IMR-90 (cell line): Measurements from ENCODE around the gene ARHGEF16. TPM values are rescaled to one million over a fixed set of nuclear protein-coding genes. Genes with fewer than 3 reads are reported as not detected.
A peak's percentile ranks its signal among the peaks of the same experiment; 100 is the strongest.

ENCODE experiments used
- ATAC-seq: fragments of 200-7000 bp; cut with Tn5 transposase; 2 replicates; pipeline ENCODE4 v1.9.1; 2020; ENCODE audit warnings: low read depth, mild to moderate bottlenecking, moderate library complexity
- BruUV-seq: library from RNA; stranded (reverse); fragments of 400-500 nt; replicated peaks from 2 replicates; lab custom pipeline; 2021; lab: Mats Ljungman, UMichigan
- CTCF ChIA-PET: fragments of 300-600 bp; formaldehyde crosslinking; extraction: SDS; loops from one replicate; lab custom pipeline; 2021; ENCODE audit warnings: antibody characterized with exemption; lab: Yijun Ruan, JAX
- POLR2A ChIA-PET: fragments of 300-600 bp; sonication (Branson Sonifier 250); formaldehyde crosslinking; loops from one replicate; lab custom pipeline; 2022; ENCODE audit warnings: antibody characterized with exemption; ENCODE audit not compliant: unreplicated experiment; lab: Charles Lee
- DNase-seq: peaks from one replicate; pipeline ENCODE4 v3.0.0; 2013
- H2AFZ ChIP-seq: replicated peaks from 2 replicates; pipeline ENCODE3; 2013; ENCODE audit warnings: low read length, mild to moderate bottlenecking; ENCODE audit not compliant: poor library complexity
- H2AK5ac ChIP-seq: 2 replicates; pipeline ENCODE4 v1.6.1; 2013; ENCODE audit warnings: low read depth, low read length, inconsistent platforms
- H2AK9ac ChIP-seq: replicated peaks from 2 replicates; pipeline ENCODE3; 2013; ENCODE audit warnings: mild to moderate bottlenecking, low read depth, low read length, moderate library complexity; ENCODE audit not compliant: poor library complexity
- H2BK120ac ChIP-seq: 2 replicates; pipeline ENCODE4 v1.6.1; 2013; ENCODE audit warnings: low read depth, low read length, inconsistent platforms
- H2BK15ac ChIP-seq: 3 replicates; pipeline ENCODE4 v1.6.1; 2013; ENCODE audit warnings: low read depth, low read length, inconsistent platforms
- H2BK20ac ChIP-seq: 2 replicates; pipeline ENCODE4 v1.6.1; 2013; ENCODE audit warnings: low read depth, mild to moderate bottlenecking, inconsistent platforms, low read length, moderate library complexity
- H2BK5ac ChIP-seq: 2 replicates; pipeline ENCODE4 v1.6.1; 2013; ENCODE audit warnings: mild to moderate bottlenecking, low read depth, low read length, inconsistent platforms; ENCODE audit not compliant: poor library complexity, severe bottlenecking
- H3K14ac ChIP-seq: replicated peaks from 2 replicates; pipeline ENCODE4 v1.6.1; 2013; ENCODE audit warnings: low read depth, low read length, inconsistent platforms
- H3K18ac ChIP-seq: 2 replicates; pipeline ENCODE4 v1.6.1; 2013; ENCODE audit warnings: low read depth, low read length, control low read depth
- H3K23ac ChIP-seq: 2 replicates; pipeline ENCODE4 v1.6.1; 2013; ENCODE audit warnings: low read depth, low read length, inconsistent platforms
- H3K27ac ChIP-seq: 2 replicates; pipeline ENCODE4 v1.5.1; 2013; ENCODE audit warnings: mild to moderate bottlenecking, control low read depth, low read length; ENCODE audit not compliant: insufficient read depth
- H3K27me3 ChIP-seq: 2 replicates; pipeline ENCODE4 v1.6.1; 2013; ENCODE audit warnings: low read length; ENCODE audit not compliant: control insufficient read depth, insufficient read depth
- H3K36me3 ChIP-seq: 2 replicates; pipeline ENCODE4 v1.6.1; 2013; ENCODE audit warnings: low read length, mixed read lengths; ENCODE audit not compliant: control insufficient read depth, insufficient read depth
- H3K4ac ChIP-seq: 2 replicates; pipeline ENCODE4 v1.6.1; 2013; ENCODE audit warnings: low read depth, low read length, inconsistent platforms
- H3K4me1 ChIP-seq: 2 replicates; pipeline ENCODE4 v1.6.1; 2013; ENCODE audit warnings: low read length, mixed read lengths; ENCODE audit not compliant: control insufficient read depth, insufficient read depth
- H3K4me2 ChIP-seq: 2 replicates; pipeline ENCODE4 v1.6.1; 2013; ENCODE audit warnings: low read depth, mild to moderate bottlenecking, control low read depth, low read length, moderate library complexity
- H3K4me3 ChIP-seq: 2 replicates; pipeline ENCODE4 v1.5.1; 2013; ENCODE audit warnings: low read depth, mild to moderate bottlenecking, control low read depth, low read length, moderate library complexity; ENCODE audit not compliant: insufficient read depth
- H3K56ac ChIP-seq: 2 replicates; pipeline ENCODE4 v1.6.1; 2013; ENCODE audit warnings: low read length, inconsistent platforms; ENCODE audit not compliant: insufficient read depth; ENCODE audit errors: extremely low read depth
- H3K79me1 ChIP-seq, 2 experiments: 2 replicates each; pipeline ENCODE4 v1.6.1; 2013; ENCODE audit warnings: low read length in 2 of 2, inconsistent platforms in 1 of 2, low read depth in 1 of 2
- H3K9ac ChIP-seq: 2 replicates; pipeline ENCODE4 v1.6.1; 2013; ENCODE audit warnings: low read depth, low read length, control low read depth
- H3K9me1 ChIP-seq: 2 replicates; pipeline ENCODE4 v1.6.1; 2013; ENCODE audit warnings: low read length, inconsistent platforms; ENCODE audit not compliant: insufficient read depth
- H3K9me3 ChIP-seq: 2 replicates; pipeline ENCODE4 v1.6.1; 2013; ENCODE audit warnings: low read length; ENCODE audit not compliant: control insufficient read depth, insufficient read depth
- H4K20me1 ChIP-seq: 2 replicates; pipeline ENCODE4 v1.6.1; 2013; ENCODE audit warnings: low read length, inconsistent platforms; ENCODE audit not compliant: insufficient read depth
- H4K5ac ChIP-seq: 2 replicates; pipeline ENCODE4 v1.6.1; 2013; ENCODE audit warnings: mild to moderate bottlenecking, low read depth, low read length, control low read depth
- H4K8ac ChIP-seq, 2 experiments: 2 replicates each; pipeline ENCODE4 v1.6.1; 2013; ENCODE audit warnings: low read depth in 2 of 2, low read length in 2 of 2, control low read depth in 1 of 2, inconsistent platforms in 1 of 2
- H4K91ac ChIP-seq: 2 replicates; pipeline ENCODE4 v1.6.1; 2013; ENCODE audit warnings: low read depth, low read length, inconsistent platforms; ENCODE audit not compliant: insufficient read depth
- BHLHE40 ChIP-seq: fragments of 150-350 bp; IDR thresholded peaks from 2 replicates; pipeline ENCODE4 v1.6.1; 2016; ENCODE audit warnings: mild to moderate bottlenecking, low read depth, low read length
- MAZ ChIP-seq: IDR thresholded peaks from 2 replicates; pipeline ENCODE4 v1.6.1; 2012; ENCODE audit warnings: low read depth, mild to moderate bottlenecking, low read length, improper control_type of control experiment, moderate library complexity, borderline replicate concordance
- RFX5 ChIP-seq: IDR thresholded peaks from 2 replicates; pipeline ENCODE4 v1.8.0; 2012; ENCODE audit warnings: low read depth, mild to moderate bottlenecking, low read length, moderate library complexity
- WGBS, 2 experiments: methylation state at CpG; one replicate each; pipeline versions ENCODE4 v1.1.5 to v1.1.7; 2013; ENCODE audit warnings: missing lambda C conversion rate in 2 of 2; ENCODE audit not compliant: insufficient read length in 1 of 2; ENCODE audit errors: extremely low coverage in 2 of 2; 5-methylcytosine and 5-hydroxymethylcytosine counted together
- dilution Hi-C: fragments of 300-500 bp; cut with HindIII; formaldehyde crosslinking; loops from one replicate; pipeline ENCODE4 v1.14.3; 2018; ENCODE audit warnings: low sequenced_read_pairs; ENCODE audit not compliant: unreplicated experiment
- in situ Hi-C: fragments of 300-500 bp; cut with MboI; formaldehyde crosslinking; loops from 3 replicates; pipeline ENCODE4 v1.14.3; 2019; ENCODE audit warnings: low sequenced_read_pairs, inconsistent platforms, mixed read lengths
- intact Hi-C: fragments of 100-400 bp; cut with micrococcal nuclease; formaldehyde crosslinking; loops from 2 replicates; pipeline ENCODE4 v1.10.0; 2022
- polyA plus RNA-seq, 3 experiments: library from polyadenylated mRNA; depleted of rRNA; stranded (reverse); fragments of >200 nt; gene quantifications; 2 replicates each; pipeline ENCODE4 v1.2.3, GENCODE V29; 2012; ENCODE audit warnings: low replicate concordance in 1 of 3
- total RNA-seq: library from RNA; depleted of rRNA; stranded (reverse); fragments of >200 nt; gene quantifications from 2 replicates; pipeline ENCODE4 v1.2.3, GENCODE V29; 2012; rRNA removed
- TF ChIP-seq, protein P1 (sequence below): conservative IDR thresholded peaks from 2 replicates; pipeline ENCODE4 v1.5.1; 2012; ENCODE audit warnings: mild to moderate bottlenecking, low read depth, low read length, improper control_type of control experiment

The ARHGEF16 gene
- total and polyA plus RNA-seq, 2 of the 4 experiments (the other 2 are of a cell fraction), result 0.18 to 0.39 TPM

DNA sequence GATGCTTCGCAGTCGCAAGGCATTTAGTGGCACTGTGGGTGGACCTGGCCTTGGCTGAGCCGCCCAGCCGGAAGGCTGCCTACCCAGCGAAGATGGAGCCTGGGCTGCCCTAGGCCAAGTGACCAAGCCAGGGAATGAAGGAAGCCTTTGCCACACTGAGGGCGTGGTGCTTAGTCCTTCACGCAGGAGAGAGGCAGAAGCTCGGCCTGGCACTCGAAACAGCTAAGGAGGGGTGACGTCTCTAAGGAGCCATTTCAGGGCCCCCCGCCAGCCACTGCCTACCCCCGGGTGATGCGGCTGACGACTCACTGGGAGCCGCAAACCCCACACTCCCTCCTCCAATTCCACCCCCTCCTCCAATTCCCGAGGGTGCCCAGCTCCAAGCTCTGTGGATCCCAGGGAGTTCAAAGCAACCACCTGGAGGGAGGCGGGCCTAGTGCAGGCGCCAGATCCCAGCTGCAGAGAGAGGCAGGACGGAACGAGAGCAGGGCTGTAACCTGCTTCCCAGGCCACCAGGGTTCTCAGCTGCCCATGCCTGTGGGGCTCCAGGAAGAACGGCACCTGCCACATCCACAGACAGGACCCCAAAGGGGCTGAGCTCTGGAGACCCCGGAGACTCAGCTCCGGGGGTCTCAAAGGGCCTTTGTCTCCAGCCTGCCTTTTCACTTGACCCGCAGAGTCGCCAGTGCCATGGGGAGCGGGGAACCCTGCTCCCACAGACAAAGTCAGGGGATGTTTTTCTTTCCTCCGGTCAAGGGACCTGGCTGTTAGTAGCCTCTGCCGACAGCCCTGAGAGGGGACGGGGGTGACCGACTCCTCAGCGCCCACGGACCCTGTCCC lies 75.8 kb downstream of the ARHGEF16 start:
- no peaks in the 10 kb centered on the region for H3K36me3 ChIP-seq
- 68% methylated on average over 16 of the region's 32 CpGs; no CpG with 5 or more reads in 1 of the 2 experiments for WGBS, 2 experiments
- in situ Hi-C loops, result no loop called here
- H3K4ac ChIP-seq, result peak overlapping the region; percentile 79
- peak overlapping the region; percentile 7; the same call in 1 of the 2 replicates for H3K23ac ChIP-seq
- ATAC-seq, result no peak
- peak overlapping the region; percentile 91 for H2AK9ac ChIP-seq
- H3K14ac ChIP-seq, result peak overlapping the region; percentile 59
- H2AFZ ChIP-seq, result peak overlapping the region; percentile 90
- no peaks in the 10 kb centered on the region; the same call in 1 of the 2 replicates for H4K20me1 ChIP-seq
- TF ChIP-seq BHLHE40 (no peak), MAZ (no peak), RFX5 (no peak)
- TF ChIP-seq, protein P1, sequence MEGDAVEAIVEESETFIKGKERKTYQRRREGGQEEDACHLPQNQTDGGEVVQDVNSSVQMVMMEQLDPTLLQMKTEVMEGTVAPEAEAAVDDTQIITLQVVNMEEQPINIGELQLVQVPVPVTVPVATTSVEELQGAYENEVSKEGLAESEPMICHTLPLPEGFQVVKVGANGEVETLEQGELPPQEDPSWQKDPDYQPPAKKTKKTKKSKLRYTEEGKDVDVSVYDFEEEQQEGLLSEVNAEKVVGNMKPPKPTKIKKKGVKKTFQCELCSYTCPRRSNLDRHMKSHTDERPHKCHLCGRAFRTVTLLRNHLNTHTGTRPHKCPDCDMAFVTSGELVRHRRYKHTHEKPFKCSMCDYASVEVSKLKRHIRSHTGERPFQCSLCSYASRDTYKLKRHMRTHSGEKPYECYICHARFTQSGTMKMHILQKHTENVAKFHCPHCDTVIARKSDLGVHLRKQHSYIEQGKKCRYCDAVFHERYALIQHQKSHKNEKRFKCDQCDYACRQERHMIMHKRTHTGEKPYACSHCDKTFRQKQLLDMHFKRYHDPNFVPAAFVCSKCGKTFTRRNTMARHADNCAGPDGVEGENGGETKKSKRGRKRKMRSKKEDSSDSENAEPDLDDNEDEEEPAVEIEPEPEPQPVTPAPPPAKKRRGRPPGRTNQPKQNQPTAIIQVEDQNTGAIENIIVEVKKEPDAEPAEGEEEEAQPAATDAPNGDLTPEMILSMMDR, result no peak
- intact Hi-C loops, result no loop called here
- H4K5ac ChIP-seq, result peak overlapping the region; percentile 50; the same call in 1 of the 2 replicates
- no peak overlapping the region for H2BK15ac ChIP-seq
- no peaks in the 10 kb centered on the region for H3K27me3 ChIP-seq
- H3K9ac ChIP-seq, result peak overlapping the region; percentile 56; the same call in 1 of the 2 replicates
- peak overlapping the region; percentile 68 for H4K91ac ChIP-seq
- peak overlapping the region; percentile 83 to 88; a peak in 2 of 4 replicates for H4K8ac ChIP-seq
- H3K79me1 ChIP-seq, result peaks cover 0 to 10% of the 10 kb centered on the region in 2 experiments; a peak in 2 of 4 replicates
- peak overlapping the region; percentile 78 for H2AK5ac ChIP-seq
- H3K18ac ChIP-seq, result no peak overlapping the region; the same call in 1 of the 2 replicates
- peak overlapping the region; percentile 67 for H3K56ac ChIP-seq
- no peak for DNase-seq
- peak overlapping the region; percentile 66 for H3K4me3 ChIP-seq
- 0 out of 2 replicates have a peak overlapping the region, but pooled peaks have one; percentile 6 for H3K27ac ChIP-seq
- ChIA-PET POLR2A (no interaction called here), CTCF (interaction anchor here (0.6 kb wide), 1 partner anchor 320 kb away, joined by 4 read pairs; no protein-coding TSS in a partner anchor)
- peaks cover 4% of the 10 kb centered on the region for H3K4me1 ChIP-seq
- dilution Hi-C loops, result no loop called here
- no peaks in the 10 kb centered on the region for H3K9me3 ChIP-seq
- peak overlapping the region; percentile 48 for H2BK120ac ChIP-seq
- no peak overlapping the region for H2BK5ac ChIP-seq
- H3K9me1 ChIP-seq, result peaks cover 2% of the 10 kb centered on the region; the same call in 1 of the 2 replicates
- BruUV-seq, result no TSS peak
- H3K4me2 ChIP-seq, result peak overlapping the region; percentile 90
- H2BK20ac ChIP-seq, result 0 out of 2 replicates have a peak overlapping the region, but pooled peaks have one; percentile 35

Other genes starting within 250 kb of the ARHGEF16 start
- 0.56 and 0.72 TPM in 2 replicates for gene MEGF6, start 156.8 kb downstream of the ARHGEF16 start, total RNA-seq
- gene MEGF6, start 156.8 kb downstream of the ARHGEF16 start, polyA plus RNA-seq (2012; rRNA removed), result 4.1 and 5.4 TPM in 2 replicates
- gene TPRG1L, start 170.3 kb downstream of the ARHGEF16 start, total RNA-seq, result 25.3 and 25.6 TPM in 2 replicates
- gene TPRG1L, start 170.3 kb downstream of the ARHGEF16 start, polyA plus RNA-seq (2012; rRNA removed), result 38.1 and 39.5 TPM in 2 replicates
- 9.2 and 10.8 TPM in 2 replicates for gene WRAP73, start 195.4 kb downstream of the ARHGEF16 start, total RNA-seq
- 23.6 and 24.4 TPM in 2 replicates for gene WRAP73, start 195.4 kb downstream of the ARHGEF16 start, polyA plus RNA-seq (2012; rRNA removed)
- gene TP73, start 197.9 kb downstream of the ARHGEF16 start, total RNA-seq, result not detected in 2 replicates
- 0.10 TPM in 1 of 2 replicates, not detected in the other for gene TP73, start 197.9 kb downstream of the ARHGEF16 start, polyA plus RNA-seq (2012; rRNA removed)